Parathyroid adenoma (tissue), 2 donors: ENCODE data around the gene ZNF566.

Source experiments
- H2AFZ ChIP-seq: fragments of 300-600 bp; sonication (generic); one replicate; pipeline ENCODE4 v1.7.0; 2017; ENCODE audit warnings: antibody characterized with exemption, mild to moderate bottlenecking
- H3K27ac ChIP-seq: fragments of 300-600 bp; sonication (generic); one replicate; pipeline ENCODE4 v1.7.0; 2017
- H3K27me3 ChIP-seq: fragments of 300-600 bp; sonication (generic); one replicate; pipeline ENCODE4 v1.7.0; 2017; ENCODE audit warnings: low read length; ENCODE audit not compliant: control insufficient read depth, insufficient read depth
- H3K36me3 ChIP-seq: fragments of 300-600 bp; sonication (generic); one replicate; pipeline ENCODE4 v1.7.0; 2017; ENCODE audit warnings: low read length; ENCODE audit not compliant: control insufficient read depth, insufficient read depth
- H3K4me1 ChIP-seq: fragments of 300-600 bp; sonication (generic); one replicate; pipeline ENCODE4 v1.7.0; 2017; ENCODE audit warnings: control low read depth
- H3K4me2 ChIP-seq: fragments of 300-600 bp; sonication (generic); one replicate; pipeline ENCODE4 v1.7.0; 2017; ENCODE audit warnings: low read length
- H3K4me3 ChIP-seq: fragments of 300-600 bp; sonication (generic); one replicate; pipeline ENCODE4 v1.7.0; 2017; ENCODE audit warnings: low read depth, low read length
- H3K79me2 ChIP-seq: fragments of 300-600 bp; sonication (generic); one replicate; pipeline ENCODE4 v1.7.0; 2017; ENCODE audit warnings: control low read depth
- H3K9ac ChIP-seq: fragments of 300-600 bp; sonication (generic); one replicate; pipeline ENCODE4 v1.7.0; 2017; ENCODE audit warnings: mild to moderate bottlenecking
- H3K9me3 ChIP-seq: fragments of 300-600 bp; sonication (generic); one replicate; pipeline ENCODE4 v1.7.0; 2017; ENCODE audit warnings: low read length; ENCODE audit not compliant: control insufficient read depth
- CTCF ChIP-seq: fragments of 300-600 bp; sonication (generic); IDR thresholded peaks from one replicate; pipeline ENCODE4 v1.7.0; 2017; ENCODE audit warnings: antibody characterized with exemption, mild to moderate bottlenecking
- donor health status: primary hyperparathyroidism.

ZNF566 gene

DNA sequence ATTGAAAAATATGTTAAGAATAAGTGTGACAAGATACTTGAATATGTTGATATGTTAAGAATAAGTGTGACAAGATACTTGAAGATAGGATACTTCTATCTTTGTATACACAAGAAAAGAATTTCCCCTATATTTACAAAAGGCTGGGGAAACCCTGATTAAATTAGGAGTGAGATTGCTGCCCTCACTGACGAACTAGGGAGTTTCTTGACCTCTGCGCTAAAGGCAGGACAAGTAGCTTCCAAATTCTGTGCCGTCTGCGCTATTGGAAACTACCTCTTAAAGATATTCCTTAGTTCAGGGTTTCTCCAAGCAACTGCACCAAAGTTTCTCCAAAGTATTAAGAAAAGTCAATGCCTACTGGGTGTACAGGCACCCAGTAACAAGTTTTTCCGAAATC lies 38.0 kb upstream of the ZNF566 start:
- Histone ChIP-seq H3K36me3 (no peaks in the 10 kb centered on the region), H3K9ac (no peak overlapping the region), H3K27me3 (no peaks in the 10 kb centered on the region), H3K9me3 (no peaks in the 10 kb centered on the region), H3K4me3 (peak overlapping the region; percentile 92), H3K4me1 (no peaks in the 10 kb centered on the region), H2AFZ (peak overlapping the region; percentile 96), H3K79me2 (peaks cover 15% of the 10 kb centered on the region), H3K4me2 (peak overlapping the region; percentile 67), H3K27ac (no peak overlapping the region)
- no peak for TF ChIP-seq CTCF

DNA sequence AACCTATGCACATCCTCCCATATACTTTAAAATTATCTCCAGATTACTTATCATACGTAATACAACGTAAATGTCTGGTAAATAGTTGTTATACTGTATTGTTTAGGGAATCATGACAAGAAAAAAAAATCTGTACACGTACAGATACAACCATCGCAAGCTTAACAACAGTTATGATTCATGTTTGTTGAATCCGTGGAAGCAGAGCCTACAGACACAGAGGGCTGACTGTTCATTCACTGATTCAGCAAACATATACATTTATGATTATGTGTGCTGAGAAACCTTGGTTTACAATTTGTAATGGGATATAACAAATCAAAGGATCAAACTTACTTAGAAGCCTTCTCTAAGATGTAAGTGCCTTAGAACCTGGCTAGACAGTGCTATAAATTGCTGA lies 37.2 kb upstream of the ZNF566 start:
- Histone ChIP-seq H3K36me3 (no peaks in the 10 kb centered on the region), H3K4me2 (no peak overlapping the region), H3K9me3 (no peaks in the 10 kb centered on the region), H3K4me3 (no peak overlapping the region), H3K4me1 (no peaks in the 10 kb centered on the region), H3K79me2 (peaks cover 15% of the 10 kb centered on the region), H3K9ac (no peak overlapping the region), H2AFZ (no peak overlapping the region), H3K27me3 (no peaks in the 10 kb centered on the region), H3K27ac (no peak overlapping the region)
- no peak for TF ChIP-seq CTCF

GRCh38 chr19:36524617-36525016 lies 35.3 kb upstream of the ZNF566 start:
- no peak overlapping the region for H2AFZ ChIP-seq
- no peaks in the 10 kb centered on the region for H3K36me3 ChIP-seq

GRCh38 chr19:36514012-36514612 lies 24.8 kb upstream of the ZNF566 start:
- TF ChIP-seq CTCF, result no peak
- H3K4me3 ChIP-seq, result no peak overlapping the region
- H3K4me2 ChIP-seq, result no peak overlapping the region
- H3K9ac ChIP-seq, result no peak overlapping the region
- no peaks in the 10 kb centered on the region for H3K4me1 ChIP-seq
- no peaks in the 10 kb centered on the region for H3K79me2 ChIP-seq
- H3K27ac ChIP-seq, result no peak overlapping the region
- no peak overlapping the region for H2AFZ ChIP-seq
- H3K9me3 ChIP-seq, result no peaks in the 10 kb centered on the region
- no peaks in the 10 kb centered on the region for H3K27me3 ChIP-seq
- H3K36me3 ChIP-seq, result peaks cover 15% of the 10 kb centered on the region

More at GRCh38 chr19:36524617-36525016, 35.3 kb upstream of the ZNF566 start:
- Histone ChIP-seq H3K9ac (no peak overlapping the region), H3K9me3 (no peaks in the 10 kb centered on the region), H3K4me1 (no peaks in the 10 kb centered on the region), H3K4me2 (no peak overlapping the region), H3K79me2 (peaks cover 15% of the 10 kb centered on the region), H3K27ac (no peak overlapping the region), H3K27me3 (no peaks in the 10 kb centered on the region), H3K4me3 (no peak overlapping the region)
- no peak for TF ChIP-seq CTCF

- no peak overlapping the region for H3K4me2 ChIP-seq
- no peak overlapping the region for H2AFZ ChIP-seq
- no peak overlapping the region for H3K4me3 ChIP-seq
- no peaks in the 10 kb centered on the region for H3K27me3 ChIP-seq
- H3K79me2 ChIP-seq, result no peaks in the 10 kb centered on the region
- TF ChIP-seq CTCF, result no peak
- no peaks in the 10 kb centered on the region for H3K4me1 ChIP-seq
- no peak overlapping the region for H3K9ac ChIP-seq
- H3K27ac ChIP-seq, result no peak overlapping the region
- no peaks in the 10 kb centered on the region for H3K36me3 ChIP-seq
- no peaks in the 10 kb centered on the region for H3K9me3 ChIP-seq
These were observed 19.0 kb upstream of the ZNF566 start for GRCh38 chr19:36508325-36508724.
